ENCODE measurements around the gene ASPA. TPM values are rescaled to one million over a fixed set of nuclear protein-coding genes. Genes with fewer than 3 reads are reported as not detected.
"Not testable (repeated sequence)": the region's sequence is repeated elsewhere in the genome, so short reads cannot be mapped to it uniquely, and the experiment has no call there.

The ASPA gene
- total and polyA plus RNA-seq, 2 experiments from 2014 or later, result 0.08 to 0.27 TPM

GRCh38 chr17:3514873-3515272, 39.1 kb downstream of the ASPA start:
- Histone ChIP-seq H3K9me2 (replicated peaks; ENCODE audit: insufficient read depth) (no peaks in the 10 kb centered on the region), H3K27me3 (no peaks in the 10 kb centered on the region), H4K20me1 (ENCODE audit: insufficient read depth, poor library complexity, severe bottlenecking) (no peaks in the 10 kb centered on the region), H3K36me3 (replicated peaks; ENCODE audit: insufficient read depth, low read depth) (no peaks in the 10 kb centered on the region), H3K79me2 (no peaks in the 10 kb centered on the region), H3K4me3 (no peak overlapping the region), H3K4me2 (no peak overlapping the region), H2AFZ (no peak overlapping the region), H3K9me3 (ENCODE audit: low read depth) (no peaks in the 10 kb centered on the region), H3K4me1 (ENCODE audit: insufficient read depth) (no peaks in the 10 kb centered on the region), H3K27ac (no peak overlapping the region)
- TF ChIP-seq EZH2 (IDR thresholded peaks at IDR 0.05; ENCODE audit: borderline replicate concordance) (no peak), CTCF (IDR thresholded peaks at IDR 0.05; ENCODE audit: poor library complexity) (no peak), EZH2phosphoT487 (IDR thresholded peaks at IDR 0.05; ENCODE audit: low read depth, severe bottlenecking, unreplicated experiment) (no peak)
- no peak for DNase-seq (ENCODE audit: low spot score)
- 89% methylated on average over 9 of the region's 9 CpGs for WGBS (ENCODE audit: low lambda C conversion rate, missing lambda C conversion rate)

- not testable (repeated sequence) for H3K27me3 ChIP-seq, H2AFZ ChIP-seq
- 100% methylated on average over 1 of the region's 4 CpGs for WGBS (ENCODE audit: low lambda C conversion rate, missing lambda C conversion rate)
Observed at GRCh38 chr17:3519472-3519871, 43.7 kb downstream of the ASPA start.

GRCh38 chr17:3524024-3524423, 48.2 kb downstream of the ASPA start:
- 88% methylated on average over 13 of the region's 13 CpGs for WGBS (ENCODE audit: low lambda C conversion rate, missing lambda C conversion rate)
- no peaks in the 10 kb centered on the region for H4K20me1 ChIP-seq (ENCODE audit: insufficient read depth, poor library complexity, severe bottlenecking)
- DNase-seq (ENCODE audit: low spot score), result no peak
- H3K27me3 ChIP-seq, result no peaks in the 10 kb centered on the region
- H2AFZ ChIP-seq, result no peak overlapping the region
- no peak overlapping the region for H3K4me3 ChIP-seq
- no peak overlapping the region for H3K27ac ChIP-seq
- TF ChIP-seq EZH2phosphoT487 (IDR thresholded peaks at IDR 0.05; ENCODE audit: low read depth, severe bottlenecking, unreplicated experiment) (no peak), CTCF (IDR thresholded peaks at IDR 0.05; ENCODE audit: poor library complexity) (no peak), EZH2 (IDR thresholded peaks at IDR 0.05; ENCODE audit: borderline replicate concordance) (no peak)
- H3K4me1 ChIP-seq (ENCODE audit: insufficient read depth), result peaks cover 1% of the 10 kb centered on the region
- no peak overlapping the region for H3K4me2 ChIP-seq
- no peaks in the 10 kb centered on the region for H3K79me2 ChIP-seq
- H3K9me2 ChIP-seq (replicated peaks; ENCODE audit: insufficient read depth), result no peaks in the 10 kb centered on the region
- H3K36me3 ChIP-seq (replicated peaks; ENCODE audit: insufficient read depth, low read depth), result no peaks in the 10 kb centered on the region
- no peaks in the 10 kb centered on the region for H3K9me3 ChIP-seq (ENCODE audit: low read depth)

More at GRCh38 chr17:3519472-3519871, 43.7 kb downstream of the ASPA start:
- not testable (repeated sequence) for H3K4me2 ChIP-seq; H4K20me1 ChIP-seq (ENCODE audit: insufficient read depth, poor library complexity, severe bottlenecking); H3K27ac ChIP-seq; H3K9me3 ChIP-seq (ENCODE audit: low read depth); H3K4me3 ChIP-seq; H3K36me3 ChIP-seq (replicated peaks; ENCODE audit: insufficient read depth, low read depth); H3K79me2 ChIP-seq; H3K4me1 ChIP-seq (ENCODE audit: insufficient read depth); H3K9me2 ChIP-seq (replicated peaks; ENCODE audit: insufficient read depth); DNase-seq (ENCODE audit: low spot score)

- Histone ChIP-seq H3K9me2 (replicated peaks; ENCODE audit: insufficient read depth) (no peaks in the 10 kb centered on the region), H3K27me3 (no peaks in the 10 kb centered on the region), H3K4me3 (no peak overlapping the region), H3K79me2 (no peaks in the 10 kb centered on the region), H3K9me3 (ENCODE audit: low read depth) (no peaks in the 10 kb centered on the region), H3K4me1 (ENCODE audit: insufficient read depth) (peaks cover 21% of the 10 kb centered on the region), H2AFZ (no peak overlapping the region), H4K20me1 (ENCODE audit: insufficient read depth, poor library complexity, severe bottlenecking) (no peaks in the 10 kb centered on the region), H3K27ac (no peak overlapping the region), H3K36me3 (replicated peaks; ENCODE audit: insufficient read depth, low read depth) (no peaks in the 10 kb centered on the region), H3K4me2 (no peak overlapping the region)
- TF ChIP-seq CTCF (IDR thresholded peaks at IDR 0.05; ENCODE audit: poor library complexity), result no peak
- TF ChIP-seq EZH2phosphoT487 (IDR thresholded peaks at IDR 0.05; ENCODE audit: low read depth, severe bottlenecking, unreplicated experiment), result no peak
- TF ChIP-seq EZH2 (IDR thresholded peaks at IDR 0.05; ENCODE audit: borderline replicate concordance), result no peak
- WGBS (ENCODE audit: low lambda C conversion rate, missing lambda C conversion rate), result 91% methylated on average over 12 of the region's 12 CpGs
- DNase-seq (ENCODE audit: low spot score), result no peak
Observed at GRCh38 chr17:3526491-3526890, 50.7 kb downstream of the ASPA start.
